ENCODE results near the gene NDUFA1.
A peak's percentile ranks its signal among the peaks of the same experiment; 100 is the strongest.
"Not testable (repeated sequence)": the region's sequence is repeated elsewhere in the genome, so short reads cannot be mapped to it uniquely, and the experiment has no call there.

The NDUFA1 gene

DNA sequence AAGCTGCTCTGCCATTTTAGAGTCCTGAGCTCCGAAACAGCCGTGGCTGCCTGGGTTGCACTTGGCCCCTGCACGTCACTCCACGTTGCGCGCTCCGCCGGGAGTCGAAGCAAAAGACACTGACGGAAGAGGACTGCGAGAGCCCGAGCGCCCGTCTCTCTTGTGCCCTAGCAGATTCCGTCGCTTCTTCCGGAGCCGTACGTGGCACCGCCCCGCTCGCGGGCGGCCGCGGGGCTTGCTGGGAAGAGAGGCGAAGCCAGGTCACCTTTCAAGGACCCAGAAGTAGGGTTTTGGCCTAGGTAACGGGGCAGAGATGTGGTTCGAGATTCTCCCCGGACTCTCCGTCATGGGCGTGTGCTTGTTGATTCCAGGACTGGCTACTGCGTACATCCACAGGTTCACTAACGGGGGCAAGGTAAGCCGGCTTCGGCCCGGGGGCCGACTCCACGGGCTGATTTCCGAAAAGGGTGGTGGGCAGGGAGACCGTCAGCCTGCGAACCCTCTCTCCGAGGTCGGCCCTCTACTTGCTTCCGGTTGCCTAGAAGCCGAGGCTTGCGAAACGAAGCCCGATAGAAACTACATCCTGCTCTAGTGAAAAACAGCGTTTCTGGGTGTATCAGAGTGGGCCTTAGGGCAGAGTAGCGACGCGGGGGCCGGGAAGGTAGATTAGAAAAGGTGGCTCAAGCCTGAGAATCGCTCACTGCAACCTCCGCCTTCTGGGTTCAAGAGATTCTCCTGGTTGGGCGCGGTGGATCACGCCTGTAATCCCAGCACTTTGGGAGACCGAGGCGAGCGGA, at the start of gene NDUFA1, which contains the start of gene RNF113A:
NDUFA1 (plus strand) TSS at position 234 of the 797 bp plus-strand sequence; CDS start at position 314, 80 bp downstream.
RNF113A (minus strand) TSS at position 135 of the 797 bp plus-strand sequence; CDS start at position 15, 120 bp downstream.
- peak; percentile 88 for DNase-seq (ENCODE audit: low read depth)
- TF ChIP-seq, protein P1, sequence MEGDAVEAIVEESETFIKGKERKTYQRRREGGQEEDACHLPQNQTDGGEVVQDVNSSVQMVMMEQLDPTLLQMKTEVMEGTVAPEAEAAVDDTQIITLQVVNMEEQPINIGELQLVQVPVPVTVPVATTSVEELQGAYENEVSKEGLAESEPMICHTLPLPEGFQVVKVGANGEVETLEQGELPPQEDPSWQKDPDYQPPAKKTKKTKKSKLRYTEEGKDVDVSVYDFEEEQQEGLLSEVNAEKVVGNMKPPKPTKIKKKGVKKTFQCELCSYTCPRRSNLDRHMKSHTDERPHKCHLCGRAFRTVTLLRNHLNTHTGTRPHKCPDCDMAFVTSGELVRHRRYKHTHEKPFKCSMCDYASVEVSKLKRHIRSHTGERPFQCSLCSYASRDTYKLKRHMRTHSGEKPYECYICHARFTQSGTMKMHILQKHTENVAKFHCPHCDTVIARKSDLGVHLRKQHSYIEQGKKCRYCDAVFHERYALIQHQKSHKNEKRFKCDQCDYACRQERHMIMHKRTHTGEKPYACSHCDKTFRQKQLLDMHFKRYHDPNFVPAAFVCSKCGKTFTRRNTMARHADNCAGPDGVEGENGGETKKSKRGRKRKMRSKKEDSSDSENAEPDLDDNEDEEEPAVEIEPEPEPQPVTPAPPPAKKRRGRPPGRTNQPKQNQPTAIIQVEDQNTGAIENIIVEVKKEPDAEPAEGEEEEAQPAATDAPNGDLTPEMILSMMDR (conservative IDR thresholded peaks at IDR 0.05; ENCODE audit: low read depth, low read length): no peak

DNA sequence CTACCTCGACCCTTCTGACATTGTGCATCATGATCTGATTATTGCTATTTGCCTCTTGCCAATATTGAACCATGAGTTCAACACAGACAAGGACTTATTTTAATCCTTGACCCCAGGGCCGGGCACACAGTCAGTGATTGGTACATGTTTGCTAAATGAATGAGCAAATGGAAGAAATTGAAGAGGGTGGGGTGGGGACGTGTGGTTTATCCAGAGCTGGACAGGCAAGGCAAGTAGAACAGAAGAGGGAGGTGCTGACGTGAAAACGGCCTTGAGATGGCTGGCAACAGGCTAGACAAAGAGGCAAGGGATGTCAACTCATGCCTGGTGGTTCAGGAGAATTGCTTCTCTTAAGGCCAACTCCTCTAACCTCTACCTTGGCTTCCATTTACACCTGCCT, 47.4 kb upstream of the NDUFA1 start:
- H3K4me3 ChIP-seq (ENCODE audit: low read depth, low read length); DNase-seq (ENCODE audit: low read depth): not testable (repeated sequence)

More for the DNA sequence above, at the start of gene NDUFA1, which contains the start of gene RNF113A:
- peak within 1 kb of the TSS; percentile 78 for H3K4me3 ChIP-seq (ENCODE audit: low read depth, low read length)

DNA sequence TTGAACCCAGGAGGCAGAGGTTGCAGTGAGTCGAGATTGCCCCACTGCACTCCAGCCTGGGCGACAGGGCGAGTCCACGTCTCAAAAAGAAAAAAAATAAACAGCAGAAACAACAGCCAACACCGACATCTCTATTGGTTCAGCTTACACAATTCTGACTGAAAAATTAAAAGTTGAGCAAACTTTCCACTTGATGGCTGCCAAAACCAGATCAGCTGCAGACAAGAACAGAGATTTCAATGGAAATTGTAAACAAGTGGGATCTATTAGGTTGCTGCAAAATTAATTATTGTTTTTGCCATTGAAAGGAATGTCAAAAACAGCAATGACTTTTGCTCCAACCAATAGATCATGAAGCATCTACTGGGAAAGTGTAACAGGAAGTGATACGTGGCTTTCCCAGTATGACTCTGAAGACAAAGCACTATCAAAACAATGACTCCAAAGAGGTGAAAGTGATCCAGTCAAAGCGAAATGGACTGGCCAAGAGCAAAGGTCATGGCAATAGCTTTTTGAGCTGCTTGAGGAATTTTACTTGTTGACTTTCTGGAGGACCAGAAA, 45.2 kb upstream of the NDUFA1 start:
- H3K4me3 ChIP-seq (ENCODE audit: low read depth, low read length): no peak overlapping the region
- DNase-seq (ENCODE audit: low read depth): peak; percentile 46
- TF ChIP-seq, protein P1 (conservative IDR thresholded peaks at IDR 0.05; ENCODE audit: low read depth, low read length): no peak

DNA sequence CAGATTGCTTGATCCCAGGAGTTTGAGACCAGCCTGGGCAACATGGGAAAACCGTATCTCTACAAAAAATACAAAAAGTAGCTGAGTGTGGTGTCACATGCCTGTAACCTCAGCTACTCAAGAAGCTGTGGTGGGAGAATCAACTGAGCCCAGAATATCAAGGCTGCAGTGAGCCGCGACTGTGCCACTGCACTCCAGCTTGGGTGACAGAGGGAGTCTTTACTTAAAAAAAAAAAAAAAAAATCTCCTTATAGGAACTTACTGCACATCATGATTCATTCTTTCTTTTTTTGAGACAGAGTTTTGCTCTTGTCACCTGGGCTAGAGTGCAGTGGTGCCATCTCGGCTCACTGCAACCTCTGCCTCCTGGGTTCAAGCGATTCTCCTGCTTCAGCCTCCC, 43.2 kb upstream of the NDUFA1 start:
- TF ChIP-seq, protein P1 (conservative IDR thresholded peaks at IDR 0.05; ENCODE audit: low read depth, low read length): no peak
- no peak overlapping the region for H3K4me3 ChIP-seq (ENCODE audit: low read depth, low read length)
- DNase-seq (ENCODE audit: low read depth): no peak

DNA sequence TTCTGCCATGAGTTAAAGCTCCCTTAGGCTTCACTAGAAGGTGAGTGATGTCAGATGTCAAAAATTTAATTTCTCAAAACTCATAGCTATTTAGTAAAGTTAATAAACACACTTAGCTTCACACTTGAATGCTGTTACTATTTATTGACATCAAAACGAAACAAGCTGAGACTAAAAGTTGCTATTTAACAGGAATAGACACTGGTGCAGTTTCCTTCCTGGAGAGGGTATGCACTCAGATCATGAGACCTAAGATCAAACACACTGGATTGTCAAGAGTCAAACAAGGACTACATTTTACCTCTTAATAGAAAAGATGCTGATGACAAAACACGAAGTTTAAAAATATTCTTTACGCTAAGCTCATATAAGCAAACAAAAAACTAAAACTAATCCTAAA, 37.7 kb upstream of the NDUFA1 start:
- TF ChIP-seq, protein P1 (conservative IDR thresholded peaks at IDR 0.05; ENCODE audit: low read depth, low read length): no peak
- H3K4me3 ChIP-seq (ENCODE audit: low read depth, low read length): no peak overlapping the region
- DNase-seq (ENCODE audit: low read depth): no peak

DNA sequence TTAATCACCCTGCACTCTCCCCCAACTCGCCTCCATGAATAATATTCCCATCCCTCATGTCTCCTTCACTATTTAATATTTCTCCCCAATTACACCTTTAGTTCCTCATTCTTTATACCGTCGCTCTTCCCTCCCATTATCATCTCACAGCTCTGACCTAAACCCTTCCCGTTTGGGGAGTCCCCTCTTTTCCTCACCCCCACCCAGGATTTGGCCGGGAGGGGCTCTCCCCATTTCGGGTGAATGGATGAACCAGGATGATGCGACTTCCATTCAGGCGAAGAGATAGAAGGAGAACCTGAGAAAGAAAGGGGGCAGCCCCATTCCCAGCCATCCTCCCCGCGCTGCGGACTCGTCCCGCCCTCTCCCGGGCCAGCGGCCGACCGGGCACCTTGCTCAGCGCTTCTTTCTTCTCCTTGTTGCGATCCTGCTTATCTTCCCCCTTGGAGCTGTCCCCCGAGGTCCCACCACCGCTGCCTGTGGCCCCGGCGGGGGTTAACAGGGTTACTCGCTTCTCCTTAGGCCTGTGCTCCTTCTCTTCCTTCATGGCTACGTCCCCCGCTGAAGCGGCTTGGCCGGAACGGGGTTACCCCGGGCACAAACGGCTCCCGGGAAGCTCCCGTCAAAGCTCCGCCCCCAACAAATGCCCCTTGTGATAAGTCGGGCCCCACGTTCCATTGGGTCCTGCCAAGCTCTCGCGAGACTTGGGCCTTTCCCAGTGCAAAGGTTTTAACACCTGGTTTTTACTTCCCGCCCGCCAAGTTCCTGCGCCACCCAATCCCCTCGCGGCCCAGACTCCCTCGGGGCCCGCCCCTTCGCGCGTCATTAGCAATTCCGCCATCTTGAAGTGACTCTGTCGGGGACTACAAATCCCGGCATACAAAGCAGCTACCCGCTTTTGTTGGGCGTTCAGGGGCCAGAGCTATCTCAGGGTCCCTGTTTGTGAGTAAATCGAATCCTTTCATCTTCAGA, 19.0 kb upstream of the NDUFA1 start, which contains the start of gene UPF3B:
UPF3B (minus strand) TSS at position 582 of the 972 bp plus-strand sequence; CDS start at position 547, 35 bp downstream.
- H3K4me3 ChIP-seq (ENCODE audit: low read depth, low read length): peak within 1 kb of the TSS; percentile 79
- TF ChIP-seq, protein P1 (conservative IDR thresholded peaks at IDR 0.05; ENCODE audit: low read depth, low read length): no peak
- peak; percentile 99 for DNase-seq (ENCODE audit: low read depth)

Data from choroid plexus epithelial cell (primary cell).